Measurements from ENCODE around the gene BST1.

BST1 gene

DNA sequence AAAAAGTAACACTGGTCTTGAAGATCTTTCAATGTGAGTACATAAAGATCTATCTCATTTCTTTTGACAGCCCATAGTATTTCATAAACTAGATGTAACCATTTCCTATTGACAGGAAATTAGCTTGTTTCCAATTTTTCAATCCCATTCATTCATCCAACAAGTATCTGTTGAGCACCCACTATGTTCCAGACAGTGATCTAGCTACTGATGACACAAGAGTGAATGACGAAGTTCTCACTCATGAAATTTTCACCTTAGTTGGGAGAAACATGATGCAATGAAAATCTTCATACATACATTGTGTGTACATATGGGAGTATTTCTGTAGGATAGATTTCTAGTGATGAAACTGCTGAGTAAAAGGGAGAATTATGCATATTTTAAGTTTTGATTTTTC, 76.9 kb downstream of the BST1 start:
- DNase-seq (ENCODE audit: low read depth) = no peak

- DNase-seq (ENCODE audit: low read depth) = no peak
Measured at GRCh38 chr4:15781427-15782095, 78.7 kb downstream of the BST1 start.

Measured in activated T-helper 9 cell treated with anti-CD3 and anti-CD28 coated beads, Interleukin-2, amount 50 U/mL, for 16 hours (primary cell).